ENCODE measurements around the gene CCNF.
A peak's percentile ranks its signal among the peaks of the same experiment; 100 is the strongest.
"Not testable (repeated sequence)": the region's sequence is repeated elsewhere in the genome, so short reads cannot be mapped to it uniquely, and the experiment has no call there.

CCNF gene

GRCh38 chr16:2429034-2429770, at the start of gene CCNF:
CCNF (plus strand) TSS chr16:2429447; CDS start chr16:2429482, 35 bp downstream.
- DNase-seq: peak; percentile 84

- no peak for DNase-seq
These were observed 45.7 kb upstream of the CCNF start for GRCh38 chr16:2383501-2383900.

- DNase-seq: no peak
These were observed 44.8 kb upstream of the CCNF start for GRCh38 chr16:2384426-2384825.

GRCh38 chr16:2385190-2385836, 43.9 kb upstream of the CCNF start:
- no peak for DNase-seq

GRCh38 chr16:2385982-2386381, 43.3 kb upstream of the CCNF start:
- not testable (repeated sequence) for DNase-seq

GRCh38 chr16:2386990-2387389, 42.3 kb upstream of the CCNF start:
- no peak for DNase-seq

GRCh38 chr16:2388139-2388874, 40.9 kb upstream of the CCNF start:
- DNase-seq: no peak

- DNase-seq: no peak
These were observed 40.3 kb upstream of the CCNF start for GRCh38 chr16:2388875-2389433.

GRCh38 chr16:2392025-2392424, 37.2 kb upstream of the CCNF start:
- no peak for DNase-seq

GRCh38 chr16:2398520-2398919, 30.7 kb upstream of the CCNF start:
- DNase-seq: no peak

GRCh38 chr16:2404099-2404498, 25.1 kb upstream of the CCNF start:
- DNase-seq: no peak

- no peak for DNase-seq
These were observed 14.2 kb upstream of the CCNF start for GRCh38 chr16:2415085-2415484.

GRCh38 chr16:2420035-2420434, 9.2 kb upstream of the CCNF start:
- DNase-seq: no peak

GRCh38 chr16:2422123-2422867, 7.0 kb upstream of the CCNF start:
- no peak for DNase-seq

- DNase-seq: no peak
These were observed 4.9 kb upstream of the CCNF start for GRCh38 chr16:2424061-2425007.

GRCh38 chr16:2425008-2425518, 4.2 kb upstream of the CCNF start:
- no peak for DNase-seq

GRCh38 chr16:2425825-2426430, 3.3 kb upstream of the CCNF start:
- DNase-seq: no peak

- no peak for DNase-seq
These were observed 2.3 kb upstream of the CCNF start for GRCh38 chr16:2426941-2427361.

- DNase-seq: no peak
These were observed 1.7 kb upstream of the CCNF start for GRCh38 chr16:2427526-2427925.

GRCh38 chr16:2428051-2428783, 1.0 kb upstream of the CCNF start:
- no peak for DNase-seq

GRCh38 chr16:2428784-2429033, 538 bp upstream of the CCNF start:
- DNase-seq: no peak
